GM13976 (cell line): ENCODE results near the gene PLCH2.

Source experiments
- DNase-seq: peaks from one replicate; pipeline ENCODE4 v3.0.0; 2012; ENCODE audit warnings: low spot score
- CTCF ChIP-seq: IDR thresholded peaks from 2 replicates; pipeline ENCODE4 v1.5.1; 2012; ENCODE audit warnings: borderline replicate concordance, mild to moderate bottlenecking; ENCODE audit not compliant: insufficient read depth; ENCODE audit errors: extremely low read depth, missing control alignments, control extremely low read depth
- in situ Hi-C: fragments of 300-500 bp; cut with MboI; formaldehyde crosslinking; loops from one replicate; pipeline ENCODE4 v1.12.0; 2022; ENCODE audit warnings: low sequenced_read_pairs, mixed read lengths, inconsistent platforms; ENCODE audit not compliant: unreplicated experiment

The PLCH2 gene

DNA sequence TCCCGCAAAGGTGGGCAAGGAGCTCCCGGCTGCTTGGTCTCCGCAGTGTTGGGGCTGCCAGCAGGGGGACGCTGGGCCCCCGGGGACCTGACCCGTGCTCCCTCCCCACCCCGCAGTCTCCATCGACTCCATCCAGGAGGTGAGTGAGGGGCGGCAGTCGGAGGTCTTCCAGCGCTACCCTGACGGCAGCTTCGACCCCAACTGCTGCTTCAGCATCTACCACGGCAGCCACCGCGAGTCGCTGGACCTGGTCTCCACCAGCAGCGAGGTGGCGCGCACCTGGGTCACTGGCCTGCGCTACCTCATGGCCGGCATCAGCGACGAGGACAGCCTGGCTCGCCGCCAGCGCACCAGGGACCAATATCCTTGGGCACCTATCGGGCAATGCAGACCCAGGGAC, 3.5 kb downstream of the PLCH2 start:
- in situ Hi-C loops, result no loop called here
- TF ChIP-seq CTCF, result no peak
- DNase-seq, result no peak

- no peak for DNase-seq
- TF ChIP-seq CTCF, result no peak
- in situ Hi-C loops, result no loop called here
Observed at GRCh38 chr1:2480236-2480985, 4.3 kb downstream of the PLCH2 start.

- no peak for TF ChIP-seq CTCF
- no peak for DNase-seq
- in situ Hi-C loops, result no loop called here
Observed at GRCh38 chr1:2480986-2481364, 4.9 kb downstream of the PLCH2 start.

DNA sequence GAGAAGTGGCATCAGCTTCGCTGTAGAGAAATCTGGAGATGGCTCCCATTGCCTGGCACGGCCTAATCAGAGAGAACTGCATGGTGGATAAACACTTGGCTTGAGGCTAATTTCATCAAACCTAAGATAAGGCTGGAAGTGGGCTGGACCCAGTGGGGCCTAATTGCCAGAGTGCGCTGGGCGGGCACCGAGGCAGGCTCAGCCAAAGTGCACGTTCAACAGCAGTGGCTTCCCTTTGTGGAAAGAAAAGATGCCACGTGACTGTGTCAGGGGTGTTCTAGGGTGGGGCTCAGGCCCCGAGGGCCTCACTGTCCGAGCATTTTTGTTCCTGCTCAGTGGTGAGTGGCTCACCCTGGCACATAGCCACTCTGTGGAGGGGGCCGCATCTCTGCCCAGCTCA, 5.8 kb downstream of the PLCH2 start:
- no peak for DNase-seq
- TF ChIP-seq CTCF, result no peak
- in situ Hi-C loops, result no loop called here

DNA sequence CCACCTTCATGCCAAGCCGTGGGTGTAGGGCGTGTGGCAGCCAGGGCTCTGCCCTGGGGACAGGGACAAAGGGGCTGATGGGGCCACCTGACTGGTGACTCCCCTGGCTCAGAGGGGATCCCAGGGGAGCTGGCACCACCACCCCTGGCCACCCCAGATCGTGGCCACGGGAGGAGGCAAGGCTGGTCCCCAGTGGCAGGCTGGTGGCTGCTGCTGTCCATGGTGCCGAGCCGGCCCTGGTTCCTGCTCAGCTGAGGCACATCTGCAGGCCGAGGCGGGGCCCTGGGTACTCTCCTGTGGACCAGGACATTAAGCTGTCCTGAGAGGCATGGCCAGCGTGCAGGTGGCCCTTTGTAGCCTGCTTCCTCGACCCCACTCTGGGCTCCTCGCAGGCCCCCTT, 6.5 kb downstream of the PLCH2 start:
- in situ Hi-C loops, result no loop called here
- no peak for DNase-seq
- no peak for TF ChIP-seq CTCF

GRCh38 chr1:2483026-2483425, 6.9 kb downstream of the PLCH2 start:
- in situ Hi-C loops, result no loop called here
- no peak for DNase-seq
- TF ChIP-seq CTCF, result no peak
